GM12874 (cell line): ENCODE measurements around the gene HDAC4.

Experiments used
- CTCF ChIP-seq: IDR thresholded peaks from 2 replicates; pipeline ENCODE4 v1.5.1; 2011; ENCODE audit warnings: low read depth, mild to moderate bottlenecking, control low read depth, low read length, moderate library complexity; ENCODE audit not compliant: insufficient read depth

HDAC4 gene

GRCh38 chr2:239162141-239162821, 238.5 kb downstream of the HDAC4 start:
- no peak for TF ChIP-seq CTCF

GRCh38 chr2:239161711-239162140, 239.1 kb downstream of the HDAC4 start:
- no peak for TF ChIP-seq CTCF

GRCh38 chr2:239160226-239161143, 240.3 kb downstream of the HDAC4 start:
- no peak for TF ChIP-seq CTCF

- no peak for TF ChIP-seq CTCF
These were observed 241.3 kb downstream of the HDAC4 start for GRCh38 chr2:239159476-239159911.

GRCh38 chr2:239158641-239159475, 242.0 kb downstream of the HDAC4 start:
- TF ChIP-seq CTCF, result no peak

- TF ChIP-seq CTCF, result no peak
These were observed 243.0 kb downstream of the HDAC4 start for GRCh38 chr2:239157771-239158170.

- TF ChIP-seq CTCF, result no peak
These were observed 243.6 kb downstream of the HDAC4 start for GRCh38 chr2:239157269-239157668.
